GM18517 (cell line): ENCODE results near the gene NEFH.

ENCODE experiments used
- ATAC-seq: cut with Tn5 transposase; IDR thresholded peaks from one replicate; pipeline ENCODE4 v1.9.1; 2021; ENCODE audit warnings: mild to moderate bottlenecking, moderate library complexity; ENCODE audit not compliant: unreplicated experiment

The NEFH gene

DNA sequence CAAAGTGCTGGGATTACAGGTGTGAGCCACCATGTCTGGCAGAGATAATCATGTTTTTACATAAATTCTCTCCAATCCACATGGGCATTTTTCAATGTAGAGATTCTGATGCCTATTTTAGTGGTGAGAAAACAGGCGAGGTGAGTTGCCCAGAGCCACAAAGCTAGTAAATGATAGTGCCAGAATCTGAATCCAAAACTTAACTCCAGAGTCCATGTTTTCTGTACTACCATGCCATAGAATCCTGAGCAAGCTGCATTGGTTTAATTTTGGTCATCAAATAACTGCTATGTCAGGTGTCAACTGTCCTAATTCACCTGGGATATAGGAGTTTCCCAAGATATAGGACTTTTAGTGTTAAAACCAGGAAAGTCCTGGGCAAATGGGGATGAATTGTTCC is 13.6 kb downstream of the NEFH start:
- no peak for ATAC-seq

DNA sequence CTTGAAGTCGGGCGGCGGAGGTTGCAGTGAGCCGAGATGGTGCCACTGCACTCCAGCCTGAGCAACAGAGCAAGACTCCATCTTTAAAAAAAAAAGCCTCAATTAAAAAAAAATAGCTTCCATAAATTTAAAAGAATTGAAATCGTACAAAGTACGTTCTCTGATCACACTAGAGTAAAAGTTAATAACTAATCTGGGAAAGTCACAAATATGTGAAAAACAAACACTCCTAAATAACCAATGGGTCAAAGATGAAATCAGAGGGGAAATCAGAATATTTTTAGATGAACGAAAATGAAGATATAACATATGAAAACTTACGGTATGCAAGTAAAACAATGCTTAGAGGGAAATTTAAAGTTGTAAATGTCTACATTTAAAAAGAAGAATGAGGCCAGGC is 19.8 kb downstream of the NEFH start:
- no peak for ATAC-seq

DNA sequence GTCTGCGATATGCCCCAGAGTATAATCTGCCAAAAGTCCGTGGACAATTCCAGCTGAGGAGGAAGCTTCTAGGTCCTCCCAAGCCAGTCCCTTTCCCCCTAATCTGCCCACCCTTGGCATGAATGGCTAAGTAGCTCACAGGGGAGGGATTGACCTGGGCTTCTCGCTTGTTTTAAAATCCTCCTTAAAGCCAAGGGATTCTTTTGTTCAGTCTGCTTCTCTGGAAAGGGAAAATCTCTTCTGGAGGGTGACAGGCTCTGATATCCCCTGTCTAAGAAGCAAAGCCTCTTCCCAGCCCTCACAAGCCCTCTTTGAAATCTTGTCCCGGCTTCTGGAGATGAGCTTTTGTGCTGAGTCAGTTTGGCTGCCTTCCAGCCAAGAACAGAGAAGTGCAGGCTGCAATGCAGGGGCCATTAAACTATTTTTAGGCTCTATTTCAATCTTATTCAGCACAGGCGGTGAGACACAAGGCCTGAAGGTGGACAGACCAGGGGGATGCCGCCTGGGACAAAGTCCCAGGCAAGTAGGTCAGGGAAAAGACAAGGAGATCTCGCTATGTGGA is 23.9 kb downstream of the NEFH start:
- ATAC-seq: no peak

DNA sequence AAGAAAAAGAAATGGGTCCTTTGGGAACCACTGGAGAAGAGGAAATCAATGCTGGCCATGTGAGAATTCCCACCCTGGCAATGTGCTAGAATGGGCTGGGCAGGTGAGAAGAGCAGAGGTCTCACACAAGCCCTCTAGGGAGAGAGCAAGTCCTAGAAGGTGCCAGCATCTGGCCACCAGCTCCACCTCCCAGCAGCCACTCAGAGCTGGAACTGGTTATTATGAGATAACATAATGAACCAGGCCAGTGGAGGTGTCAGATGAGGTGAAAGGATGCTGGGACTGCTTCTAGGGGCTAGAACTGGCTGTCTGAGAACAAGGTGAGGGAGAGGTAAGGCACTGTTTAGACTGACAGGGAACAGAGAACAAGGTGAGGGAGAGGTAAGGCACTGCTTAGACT is 29.3 kb downstream of the NEFH start:
- ATAC-seq: no peak

DNA sequence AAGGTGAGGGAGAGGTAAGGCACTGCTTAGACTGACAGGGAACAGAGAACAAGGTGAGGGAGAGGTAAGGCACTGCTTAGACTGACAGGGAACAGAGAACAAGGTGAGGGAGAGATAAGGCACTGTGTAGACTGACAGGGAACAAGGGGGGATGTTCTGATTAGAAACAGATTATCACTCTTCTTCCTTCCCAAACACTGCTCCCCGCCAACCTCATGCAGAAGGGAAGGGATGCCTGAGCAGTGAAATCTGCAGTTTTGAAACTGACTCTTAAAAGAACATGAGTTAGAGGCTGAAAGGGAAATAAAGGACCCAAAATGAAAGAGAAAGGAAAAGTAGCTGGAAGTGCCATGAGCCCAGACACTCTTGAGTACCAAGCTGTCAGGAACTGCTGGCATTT is 29.8 kb downstream of the NEFH start:
- ATAC-seq: no peak

DNA sequence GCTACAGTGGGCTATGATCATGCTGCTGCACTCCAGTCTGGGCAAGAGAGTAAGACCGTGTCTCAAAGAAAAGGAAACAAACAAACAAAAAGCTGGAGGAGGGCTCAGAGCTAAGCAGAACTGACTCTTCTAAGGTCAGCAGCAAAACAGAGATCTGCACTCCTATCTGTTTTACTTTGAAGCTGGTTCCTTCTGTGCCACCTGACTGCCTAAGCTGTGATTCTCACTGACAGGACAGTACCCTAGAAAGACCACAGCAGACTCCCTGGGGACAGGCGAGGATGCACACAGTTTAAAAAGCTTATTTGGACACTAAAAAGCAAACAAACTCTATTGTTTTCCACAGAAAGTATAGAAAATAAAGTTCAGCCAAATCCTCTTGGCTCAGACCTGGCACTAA is 30.5 kb downstream of the NEFH start:
- ATAC-seq: no peak

DNA sequence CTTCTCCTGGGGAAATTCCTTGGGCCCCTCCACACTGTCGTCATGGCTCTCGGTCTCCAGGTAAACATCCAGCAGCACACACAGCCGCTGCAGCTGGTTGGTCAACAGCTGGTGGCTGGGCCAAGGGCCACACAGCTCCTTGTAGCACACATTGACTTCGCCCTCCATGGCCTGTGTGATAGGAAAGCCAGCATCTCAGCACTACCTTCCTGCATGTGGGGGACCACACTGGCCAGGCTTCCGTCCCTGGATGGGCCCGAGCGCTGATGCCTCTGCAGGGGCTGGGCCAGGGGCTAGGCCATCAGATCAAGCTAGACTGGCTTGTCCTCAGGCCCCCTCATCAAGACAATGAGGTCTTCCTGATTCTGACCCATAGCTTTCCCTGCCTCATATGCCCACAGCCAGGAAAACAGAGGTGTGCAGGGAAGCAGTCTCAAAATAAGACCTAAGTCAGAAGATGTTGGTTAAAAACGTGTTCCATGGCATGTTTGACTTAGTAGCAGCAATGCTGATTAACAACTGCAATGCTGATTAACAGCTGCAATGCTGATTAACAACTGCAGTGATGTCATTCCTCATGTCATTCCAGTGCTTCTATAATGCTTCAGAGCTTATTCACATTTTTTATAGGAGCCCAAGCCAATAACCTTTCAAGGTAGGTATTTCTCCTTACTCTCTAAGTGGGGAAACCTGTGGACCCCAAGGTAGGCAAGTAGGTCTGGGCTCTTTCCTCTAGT is 31.3 kb downstream of the NEFH start:
- no peak for ATAC-seq

DNA sequence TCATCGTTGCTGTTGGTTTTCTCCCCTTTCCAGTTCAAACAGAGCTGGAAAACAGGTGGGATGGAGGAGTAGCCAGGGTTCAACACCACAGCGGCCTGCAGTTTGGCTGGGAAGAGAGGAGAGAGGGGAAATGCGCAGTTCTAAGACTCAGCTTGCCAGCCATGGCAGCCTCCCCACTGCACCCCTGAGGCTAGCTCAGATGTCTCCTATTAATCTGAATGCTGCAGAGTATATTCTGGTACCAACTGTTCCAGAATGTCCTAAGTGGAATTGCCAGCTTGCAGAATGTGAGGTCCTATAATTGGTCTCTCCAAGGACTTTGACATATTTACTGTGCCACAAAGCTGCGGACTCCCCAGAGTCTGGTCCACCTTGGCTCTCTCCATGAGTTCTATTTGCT is 32.0 kb downstream of the NEFH start:
- no peak for ATAC-seq

DNA sequence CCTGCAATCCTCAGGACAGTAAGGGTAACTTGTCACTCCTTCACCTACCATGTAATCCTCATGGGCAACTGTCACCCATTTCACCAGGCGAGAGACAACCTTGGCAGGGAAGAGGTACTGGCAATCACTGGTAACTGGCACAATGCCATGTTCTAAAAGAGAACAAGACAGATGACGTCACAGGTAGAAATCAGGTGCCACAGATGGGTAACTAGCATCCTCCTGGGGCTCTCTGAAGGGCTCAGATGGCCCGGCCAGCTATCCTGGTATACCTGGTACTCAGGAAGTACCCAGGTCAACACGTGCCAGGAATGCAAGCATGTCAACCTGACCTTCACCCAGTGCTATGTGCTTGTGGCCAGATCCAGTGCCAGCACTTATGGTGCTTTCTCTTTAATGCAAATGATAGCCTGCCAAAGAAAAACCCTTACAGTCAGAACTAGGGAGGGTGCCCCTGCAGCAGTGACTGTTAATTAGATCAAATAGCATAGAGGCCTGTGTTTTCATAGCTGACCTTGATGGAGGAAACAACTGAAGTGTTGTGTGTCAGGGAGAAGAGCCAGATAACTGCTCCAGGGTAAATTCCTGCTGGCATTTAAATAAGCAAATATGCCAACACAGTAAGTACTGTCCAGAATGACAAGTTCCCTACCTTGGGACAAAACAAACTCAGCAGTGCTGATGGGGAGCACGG is 37.3 kb downstream of the NEFH start:
- ATAC-seq: no peak

DNA sequence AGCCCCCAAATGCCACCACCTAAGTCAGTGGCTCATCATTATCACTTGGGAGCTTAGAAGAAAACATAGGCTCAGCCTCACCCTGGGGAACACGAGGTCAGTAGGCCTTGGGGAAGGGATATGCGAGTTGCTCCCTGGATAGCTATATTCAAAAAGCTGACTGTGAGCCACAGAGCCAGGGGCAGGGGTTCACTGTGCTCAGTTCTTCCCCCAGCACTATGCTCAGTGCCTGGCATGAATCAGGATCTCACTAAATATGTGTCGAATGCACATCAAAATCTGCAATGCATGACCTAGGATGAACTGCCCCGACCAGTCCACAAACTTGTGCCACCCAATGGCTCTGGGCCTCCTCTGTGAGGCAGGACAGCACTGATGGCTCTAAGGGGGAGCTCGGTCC is 38.4 kb downstream of the NEFH start:
- no peak for ATAC-seq

DNA sequence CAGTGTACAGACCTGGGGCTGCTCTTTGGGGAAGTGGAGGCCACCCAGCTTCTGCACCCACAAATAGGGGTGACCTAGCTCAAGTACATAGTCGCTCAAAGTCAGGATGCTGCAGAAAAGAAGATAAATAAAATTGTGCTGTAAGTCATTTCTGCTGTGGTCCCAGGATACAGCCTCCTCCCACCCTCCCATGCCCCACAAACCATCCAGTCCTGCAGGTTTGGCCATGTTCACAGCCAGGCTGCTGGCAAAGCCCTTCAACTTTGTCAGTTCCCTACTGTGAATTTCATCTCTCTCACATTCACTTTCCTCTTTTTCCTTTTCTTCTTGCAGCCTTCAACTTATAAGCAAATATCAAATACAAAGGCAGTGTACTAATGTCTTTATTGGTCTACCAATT is 40.0 kb downstream of the NEFH start:
- ATAC-seq: no peak

DNA sequence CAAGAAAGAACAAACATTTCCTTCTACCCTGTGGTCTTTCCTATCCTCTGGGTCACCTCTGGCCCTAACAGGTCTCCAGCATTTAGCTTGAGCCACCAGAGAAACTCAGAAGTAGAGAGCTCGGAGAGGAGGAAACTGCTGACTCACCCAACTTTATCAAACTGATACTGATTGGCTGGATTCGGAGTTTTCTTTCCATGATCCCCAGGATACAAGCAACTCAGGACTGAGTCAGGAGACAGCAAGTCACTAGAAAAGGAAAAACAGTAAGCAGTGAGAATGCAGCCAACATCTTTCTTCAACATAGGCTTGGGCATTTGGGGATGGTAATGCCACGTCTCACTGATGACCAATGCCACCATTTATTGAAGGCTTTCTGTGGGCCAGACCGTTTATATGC is 40.8 kb downstream of the NEFH start:
- ATAC-seq: no peak

DNA sequence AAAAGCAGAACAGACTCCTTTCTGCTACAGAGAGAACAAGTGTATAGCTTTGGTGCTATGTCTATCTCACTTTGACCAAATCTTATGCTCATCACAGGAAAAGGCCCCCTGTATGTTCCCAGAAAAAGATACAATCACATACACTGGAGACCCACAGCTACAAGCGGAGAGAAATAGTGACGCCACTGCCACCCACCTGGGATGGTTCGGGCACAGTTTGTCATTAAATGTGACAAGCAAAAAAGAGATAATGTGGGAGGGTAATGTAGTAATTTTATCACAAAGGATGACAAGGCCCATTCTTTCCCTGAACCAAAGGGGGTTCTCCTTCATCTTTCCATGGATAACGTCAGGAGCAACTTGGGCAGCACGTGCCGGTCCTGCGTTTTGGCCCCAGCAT is 41.5 kb downstream of the NEFH start:
- ATAC-seq: no peak

DNA sequence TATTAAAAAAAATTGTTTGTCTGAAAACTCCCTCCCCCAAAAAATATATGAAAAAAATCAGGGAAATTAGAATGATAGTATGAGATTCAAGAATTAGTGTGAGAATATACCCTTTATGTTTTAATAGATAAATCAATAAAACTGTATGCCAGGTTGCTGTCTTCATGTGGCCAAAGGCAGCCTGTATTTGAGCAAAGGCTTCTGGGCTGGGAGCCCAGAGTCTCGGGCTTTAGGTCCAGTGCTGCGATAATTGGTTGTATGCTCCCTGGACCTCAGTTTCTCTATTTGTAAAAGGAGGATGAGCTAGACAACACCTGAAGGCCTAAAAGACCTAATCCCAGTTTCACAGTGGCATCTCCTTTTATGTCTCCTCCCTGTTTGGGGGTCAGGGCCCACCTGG is 43.7 kb downstream of the NEFH start:
- no peak for ATAC-seq

DNA sequence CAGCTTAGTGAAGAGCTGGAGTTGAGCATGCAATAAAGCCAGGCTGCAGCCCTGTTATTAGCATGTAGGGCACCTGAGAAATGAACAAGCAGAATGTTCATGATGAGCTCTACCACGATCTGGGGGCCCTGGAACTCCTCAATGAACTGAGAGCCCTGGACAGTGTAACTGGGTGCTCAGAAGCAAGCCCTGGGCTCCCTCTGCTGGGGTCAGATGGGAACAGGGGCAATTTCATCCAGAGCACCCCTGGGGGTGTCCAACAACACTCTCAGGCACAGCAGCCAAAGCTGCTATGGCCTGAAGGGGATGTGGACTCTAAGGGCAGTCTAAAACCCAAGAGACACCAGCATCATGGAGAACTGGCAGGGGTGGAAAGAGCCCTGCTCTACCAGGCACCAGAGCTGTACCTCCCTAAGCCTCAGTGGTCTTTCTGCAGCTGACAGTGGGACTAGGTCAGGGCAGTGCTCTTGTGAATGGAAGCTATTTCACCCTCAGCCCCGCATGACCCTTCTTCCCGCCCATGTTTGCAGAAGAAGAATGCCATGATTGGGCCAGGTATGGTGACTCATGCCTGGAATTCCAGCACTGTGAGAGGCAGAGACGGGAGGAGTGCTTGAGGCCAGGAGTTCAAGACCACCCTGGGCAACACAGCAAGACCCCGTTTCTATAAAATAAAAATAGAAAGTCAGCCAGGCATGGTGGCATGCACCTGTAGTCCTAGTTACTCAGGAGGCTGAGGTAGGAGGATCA is 44.6 kb downstream of the NEFH start:
- no peak for ATAC-seq

DNA sequence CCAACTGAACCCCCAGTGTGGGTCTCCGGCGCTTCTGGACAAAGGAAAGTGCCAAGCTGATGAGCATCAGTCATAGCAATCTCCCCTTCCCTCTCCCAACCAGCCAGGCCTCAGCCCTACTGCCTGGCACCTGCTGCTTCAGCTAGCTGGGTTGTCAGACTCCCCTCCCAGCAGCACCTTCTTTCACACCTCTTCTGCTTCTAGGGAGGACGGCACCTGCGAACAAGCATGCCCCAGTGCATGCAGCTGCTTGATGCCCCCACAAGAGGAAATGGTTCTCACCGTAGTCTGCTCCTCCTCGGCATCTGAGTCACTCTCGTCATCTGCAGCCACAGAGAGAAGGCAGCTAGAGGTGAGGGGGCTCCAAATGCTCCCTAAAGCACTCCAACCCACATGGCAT is 48.1 kb downstream of the NEFH start:
- ATAC-seq: no peak

DNA sequence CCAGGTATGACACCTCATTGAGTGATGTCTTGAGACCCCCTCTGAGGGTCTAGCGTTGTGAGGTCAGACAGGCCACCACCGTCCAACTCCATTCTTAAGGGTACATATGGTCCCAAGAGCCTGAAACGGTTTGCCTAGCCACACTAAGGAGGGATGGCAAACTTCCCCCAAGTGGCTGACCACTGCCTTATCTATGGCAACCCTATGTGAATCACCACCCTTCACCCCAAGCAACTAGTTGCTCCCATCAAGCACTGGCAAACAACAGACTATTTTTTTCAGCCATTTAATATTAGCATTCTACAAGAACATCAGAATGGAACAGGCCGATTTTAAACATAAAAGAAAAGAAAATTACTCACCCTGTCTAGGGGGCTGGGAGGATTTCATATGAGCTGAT is 50.7 kb downstream of the NEFH start:
- no peak for ATAC-seq

DNA sequence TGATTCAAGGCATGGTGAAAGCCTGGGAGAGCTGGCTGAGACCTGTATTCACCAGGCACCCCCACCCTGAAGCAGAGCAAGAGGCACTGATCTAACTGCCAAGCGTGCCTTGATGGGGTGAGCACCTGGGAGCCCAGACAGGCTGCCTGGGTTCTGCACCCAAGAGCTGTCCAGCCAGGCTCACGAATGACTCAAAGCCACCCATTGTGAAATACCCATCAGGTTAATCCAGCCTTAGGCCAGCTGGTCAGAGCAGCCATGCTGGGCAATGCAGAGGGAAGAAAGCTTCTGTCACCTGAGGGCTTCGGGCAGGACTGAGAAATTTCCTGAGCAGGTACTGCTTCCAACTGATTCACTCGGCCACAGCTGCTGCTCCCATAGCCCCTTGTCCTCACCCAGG is 51.4 kb downstream of the NEFH start:
- ATAC-seq: no peak

DNA sequence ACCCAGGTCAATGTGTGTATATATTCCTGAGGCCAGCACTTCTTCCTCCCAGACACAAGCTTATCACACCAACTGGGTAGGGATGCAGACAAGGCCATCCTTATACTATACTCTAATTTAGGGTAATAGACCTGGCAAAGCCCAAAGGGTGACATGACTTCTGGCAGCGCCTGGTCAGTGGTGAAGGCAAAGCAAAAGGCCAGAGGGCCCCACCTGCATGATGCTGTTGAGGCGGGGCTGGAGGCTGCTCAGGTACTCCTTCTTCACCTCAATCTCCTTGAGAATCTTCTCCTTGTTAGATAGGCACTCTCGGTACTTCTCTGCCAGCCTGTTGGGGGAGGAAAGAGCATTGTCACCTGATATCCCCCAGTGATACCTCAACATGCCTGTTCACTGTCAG is 56.4 kb downstream of the NEFH start:
- no peak for ATAC-seq

DNA sequence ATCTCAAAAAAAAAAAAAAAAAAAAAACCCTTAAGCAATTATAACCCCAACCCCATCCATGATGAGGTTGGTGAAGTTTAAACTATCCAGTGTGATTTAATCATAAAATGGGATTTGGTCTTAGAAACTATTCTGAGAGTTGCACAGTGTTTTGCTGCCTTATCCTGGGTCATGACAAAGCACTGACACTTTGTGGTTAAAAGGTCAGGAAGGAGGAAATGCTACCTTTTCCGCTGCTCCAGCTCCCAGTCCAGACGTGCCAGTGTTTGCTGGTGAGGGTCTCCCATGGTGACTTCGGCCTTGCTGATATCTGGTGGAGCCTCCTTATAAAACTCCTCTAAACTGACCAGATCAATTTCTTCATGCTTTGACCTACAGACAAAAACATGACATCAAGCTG is 59.1 kb downstream of the NEFH start:
- no peak for ATAC-seq
